ENCODE measurements around the gene ZNF318.
"Not testable (repeated sequence)": the region's sequence is repeated elsewhere in the genome, so short reads cannot be mapped to it uniquely, and the experiment has no call there.

ZNF318 gene

GRCh38 chr6:43389730-43390295 is 20.4 kb upstream of the ZNF318 start:
- DNase-seq (ENCODE audit: low spot score) = no peak

- peak; percentile 35 for DNase-seq (ENCODE audit: low spot score)
These were observed 17.0 kb upstream of the ZNF318 start for GRCh38 chr6:43386492-43386891.

- no peak for DNase-seq (ENCODE audit: low spot score)
These were observed 13.7 kb upstream of the ZNF318 start for GRCh38 chr6:43383021-43383667.

- not testable (repeated sequence) for DNase-seq (ENCODE audit: low spot score)
These were observed 11.4 kb upstream of the ZNF318 start for GRCh38 chr6:43380858-43381257.

- DNase-seq (ENCODE audit: low spot score) = no peak
These were observed 9.2 kb upstream of the ZNF318 start for GRCh38 chr6:43378631-43379030.

- DNase-seq (ENCODE audit: low spot score) = no peak
These were observed 8.3 kb upstream of the ZNF318 start for GRCh38 chr6:43377710-43378229.

GRCh38 chr6:43376551-43376981 is 7.1 kb upstream of the ZNF318 start:
- DNase-seq (ENCODE audit: low spot score) = no peak

- no peak for DNase-seq (ENCODE audit: low spot score)
These were observed 6.2 kb upstream of the ZNF318 start for GRCh38 chr6:43375693-43376092.

GRCh38 chr6:43373252-43373875 is 3.9 kb upstream of the ZNF318 start:
- no peak for DNase-seq (ENCODE audit: low spot score)

GRCh38 chr6:43370003-43370580 is 645 bp upstream of the ZNF318 start:
- not testable (repeated sequence) for DNase-seq (ENCODE audit: low spot score)

GRCh38 chr6:43368259-43369160 is 937 bp downstream of the ZNF318 start:
- no peak for DNase-seq (ENCODE audit: low spot score)

- DNase-seq (ENCODE audit: low spot score) = no peak
These were observed 2.0 kb downstream of the ZNF318 start for GRCh38 chr6:43367245-43367984.

- no peak for DNase-seq (ENCODE audit: low spot score)
These were observed 8.2 kb downstream of the ZNF318 start for GRCh38 chr6:43361269-43361668.

GRCh38 chr6:43359831-43360230 is 9.6 kb downstream of the ZNF318 start:
- DNase-seq (ENCODE audit: low spot score) = no peak

GRCh38 chr6:43359381-43359780 is 10.1 kb downstream of the ZNF318 start:
- no peak for DNase-seq (ENCODE audit: low spot score)

- no peak for DNase-seq (ENCODE audit: low spot score)
These were observed 13.4 kb downstream of the ZNF318 start for GRCh38 chr6:43355862-43356590.

- not testable (repeated sequence) for DNase-seq (ENCODE audit: low spot score)
These were observed 17.5 kb downstream of the ZNF318 start for GRCh38 chr6:43351951-43352350.

- DNase-seq (ENCODE audit: low spot score) = no peak
These were observed 22.0 kb downstream of the ZNF318 start for GRCh38 chr6:43347444-43347843.

- no peak for DNase-seq (ENCODE audit: low spot score)
These were observed 22.4 kb downstream of the ZNF318 start for GRCh38 chr6:43347021-43347420.

- DNase-seq (ENCODE audit: low spot score) = not testable (repeated sequence)
These were observed 23.2 kb downstream of the ZNF318 start for GRCh38 chr6:43346243-43346642.
